GM18520 (cell line): Measurements from ENCODE around the gene ANKRD13D.

ENCODE experiments used
- ATAC-seq: cut with Tn5 transposase; IDR thresholded peaks from one replicate; pipeline ENCODE4 v1.9.1; 2021; ENCODE audit not compliant: unreplicated experiment

ANKRD13D gene

GRCh38 chr11:67285541-67286498 lies 3.3 kb upstream of the ANKRD13D start:
- no peak for ATAC-seq

- no peak for ATAC-seq
Observed at GRCh38 chr11:67286621-67287333, 2.3 kb upstream of the ANKRD13D start.

GRCh38 chr11:67287355-67288197 lies 1.5 kb upstream of the ANKRD13D start:
- ATAC-seq, result no peak

- no peak for ATAC-seq
Observed at GRCh38 chr11:67288198-67288451, 978 bp upstream of the ANKRD13D start.

GRCh38 chr11:67288452-67289225 lies 464 bp upstream of the ANKRD13D start:
- ATAC-seq, result peak; percentile 49

- no peak for ATAC-seq
Observed at GRCh38 chr11:67289651-67290479, 762 bp downstream of the ANKRD13D start.

GRCh38 chr11:67290801-67291200 lies 1.7 kb downstream of the ANKRD13D start:
- ATAC-seq, result no peak

GRCh38 chr11:67291481-67292381 lies 2.6 kb downstream of the ANKRD13D start:
- ATAC-seq, result no peak

GRCh38 chr11:67292671-67293070 lies 3.6 kb downstream of the ANKRD13D start:
- ATAC-seq, result no peak

- no peak for ATAC-seq
Observed at GRCh38 chr11:67293090-67293489, 4.0 kb downstream of the ANKRD13D start.

GRCh38 chr11:67295846-67296245 lies 6.7 kb downstream of the ANKRD13D start:
- ATAC-seq, result no peak

GRCh38 chr11:67298786-67299185 lies 9.7 kb downstream of the ANKRD13D start:
- ATAC-seq, result no peak

GRCh38 chr11:67299471-67300191 lies 10.5 kb downstream of the ANKRD13D start:
- no peak for ATAC-seq

- ATAC-seq, result no peak
Observed at GRCh38 chr11:67300256-67300755, 11.2 kb downstream of the ANKRD13D start.

GRCh38 chr11:67300756-67301312 lies 11.7 kb downstream of the ANKRD13D start:
- no peak for ATAC-seq

- ATAC-seq, result no peak
Observed at GRCh38 chr11:67301313-67301921, 12.3 kb downstream of the ANKRD13D start.

GRCh38 chr11:67301951-67302516 lies 12.9 kb downstream of the ANKRD13D start:
- ATAC-seq, result no peak
